ENCODE data around the gene ANK3. TPM values are rescaled to one million over a fixed set of nuclear protein-coding genes. Genes with fewer than 3 reads are reported as not detected.

The ANK3 gene
- total RNA-seq, 2 donors from 2014 or later, result 65.0 to 79.5 TPM

DNA sequence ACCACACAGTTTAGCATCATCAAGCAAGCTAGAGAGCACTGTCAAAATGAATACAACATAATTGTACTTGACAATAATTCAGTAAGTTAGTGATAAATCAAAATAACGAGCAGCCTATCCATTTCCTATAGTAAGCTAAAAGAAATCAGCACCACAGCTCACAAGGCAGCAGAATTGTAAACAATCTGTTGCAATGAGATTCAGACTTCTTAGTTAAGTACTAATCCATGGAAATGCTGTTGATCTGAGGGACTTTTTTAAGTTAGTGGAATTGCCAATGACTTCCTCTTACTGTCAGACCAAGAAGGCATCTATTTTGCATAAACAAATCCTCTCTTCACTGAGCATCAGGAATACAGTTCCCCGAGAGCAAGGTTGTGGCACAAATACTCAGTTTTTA, 346.8 kb downstream of the ANK3 start:
- Histone ChIP-seq H3K4me3 (ENCODE audit: low read length) (no peak overlapping the region), H3K27me3 (ENCODE audit: control insufficient read depth, insufficient read depth, low read length, poor library complexity, severe bottlenecking) (no peaks in the 10 kb centered on the region), H3K9me3 (ENCODE audit: control insufficient read depth, low read length) (no peaks in the 10 kb centered on the region), H3K9ac (ENCODE audit: extremely low read depth, low read length, poor library complexity, severe bottlenecking) (no peak overlapping the region), H3K27ac (ENCODE audit: low read depth, low read length) (no peak overlapping the region), H3K36me3 (ENCODE audit: control insufficient read depth, insufficient read depth, low read length) (no peaks in the 10 kb centered on the region), H3K4me1 (ENCODE audit: control insufficient read depth, insufficient read depth, low read length) (peaks cover 4% of the 10 kb centered on the region)
- no peaks in the 10 kb centered on the region for H3K27me3 Mint-ChIP-seq (ENCODE audit: insufficient read depth)
- DNase-seq, result no peak
- H3K36me3 Mint-ChIP-seq (ENCODE audit: low read depth), result peaks cover 6% of the 10 kb centered on the region
- no peaks in the 10 kb centered on the region for H3K9me3 Mint-ChIP-seq
- no peak overlapping the region for H3K4me3 Mint-ChIP-seq
- peaks cover 35% of the 10 kb centered on the region for H3K4me1 Mint-ChIP-seq
- no peak overlapping the region for H3K27ac Mint-ChIP-seq
- TF ChIP-seq, protein P1, sequence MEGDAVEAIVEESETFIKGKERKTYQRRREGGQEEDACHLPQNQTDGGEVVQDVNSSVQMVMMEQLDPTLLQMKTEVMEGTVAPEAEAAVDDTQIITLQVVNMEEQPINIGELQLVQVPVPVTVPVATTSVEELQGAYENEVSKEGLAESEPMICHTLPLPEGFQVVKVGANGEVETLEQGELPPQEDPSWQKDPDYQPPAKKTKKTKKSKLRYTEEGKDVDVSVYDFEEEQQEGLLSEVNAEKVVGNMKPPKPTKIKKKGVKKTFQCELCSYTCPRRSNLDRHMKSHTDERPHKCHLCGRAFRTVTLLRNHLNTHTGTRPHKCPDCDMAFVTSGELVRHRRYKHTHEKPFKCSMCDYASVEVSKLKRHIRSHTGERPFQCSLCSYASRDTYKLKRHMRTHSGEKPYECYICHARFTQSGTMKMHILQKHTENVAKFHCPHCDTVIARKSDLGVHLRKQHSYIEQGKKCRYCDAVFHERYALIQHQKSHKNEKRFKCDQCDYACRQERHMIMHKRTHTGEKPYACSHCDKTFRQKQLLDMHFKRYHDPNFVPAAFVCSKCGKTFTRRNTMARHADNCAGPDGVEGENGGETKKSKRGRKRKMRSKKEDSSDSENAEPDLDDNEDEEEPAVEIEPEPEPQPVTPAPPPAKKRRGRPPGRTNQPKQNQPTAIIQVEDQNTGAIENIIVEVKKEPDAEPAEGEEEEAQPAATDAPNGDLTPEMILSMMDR (conservative IDR thresholded peaks at IDR 0.05), result no peak
- 83 to 100% methylated on average over 1 to 2 of the region's 2 CpGs for WGBS, 2 experiments (ENCODE audit: insufficient coverage in 1 of 2, insufficient read length in 1 of 2)

DNA sequence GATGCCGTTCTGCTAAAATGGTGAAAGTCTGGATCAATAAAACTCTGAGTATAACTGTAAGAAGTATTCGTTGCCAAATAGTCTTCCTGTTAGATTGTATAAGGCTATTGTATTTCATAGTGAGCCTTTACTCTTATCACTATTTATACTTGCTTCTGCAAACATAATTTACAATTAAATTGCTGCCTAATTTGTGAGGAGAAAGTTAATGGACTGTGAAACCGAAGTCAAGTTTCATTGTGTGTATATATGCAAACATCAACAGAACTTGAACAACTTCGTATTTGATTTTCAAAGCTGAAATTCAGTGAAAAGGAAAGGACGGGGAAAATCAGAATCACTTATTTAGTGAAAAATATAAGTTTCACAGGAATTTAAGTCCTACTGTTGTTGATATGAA, 347.4 kb downstream of the ANK3 start:
- TF ChIP-seq, protein P1 (conservative IDR thresholded peaks at IDR 0.05), result no peak
- Mint-ChIP-seq H3K27me3 (ENCODE audit: insufficient read depth) (no peaks in the 10 kb centered on the region), H3K4me1 (peaks cover 34% of the 10 kb centered on the region), H3K9me3 (no peaks in the 10 kb centered on the region), H3K36me3 (ENCODE audit: low read depth) (peaks cover 6% of the 10 kb centered on the region), H3K27ac (no peak overlapping the region), H3K4me3 (no peak overlapping the region)
- H3K36me3 ChIP-seq (ENCODE audit: control insufficient read depth, insufficient read depth, low read length), result no peaks in the 10 kb centered on the region
- H3K9me3 ChIP-seq (ENCODE audit: control insufficient read depth, low read length), result no peaks in the 10 kb centered on the region
- WGBS, 2 experiments (ENCODE audit: insufficient coverage in 1 of 2, insufficient read length in 1 of 2), result 71% methylated on average over 4 of the region's 5 CpGs; no CpG with 5 or more reads in 1 of the 2 experiments
- DNase-seq, result no peak
- H3K27ac ChIP-seq (ENCODE audit: low read depth, low read length), result no peak overlapping the region
- no peaks in the 10 kb centered on the region for H3K27me3 ChIP-seq (ENCODE audit: control insufficient read depth, insufficient read depth, low read length, poor library complexity, severe bottlenecking)
- no peak overlapping the region for H3K9ac ChIP-seq (ENCODE audit: extremely low read depth, low read length, poor library complexity, severe bottlenecking)
- no peak overlapping the region for H3K4me3 ChIP-seq (ENCODE audit: low read length)
- peaks cover 4% of the 10 kb centered on the region for H3K4me1 ChIP-seq (ENCODE audit: control insufficient read depth, insufficient read depth, low read length)

DNA sequence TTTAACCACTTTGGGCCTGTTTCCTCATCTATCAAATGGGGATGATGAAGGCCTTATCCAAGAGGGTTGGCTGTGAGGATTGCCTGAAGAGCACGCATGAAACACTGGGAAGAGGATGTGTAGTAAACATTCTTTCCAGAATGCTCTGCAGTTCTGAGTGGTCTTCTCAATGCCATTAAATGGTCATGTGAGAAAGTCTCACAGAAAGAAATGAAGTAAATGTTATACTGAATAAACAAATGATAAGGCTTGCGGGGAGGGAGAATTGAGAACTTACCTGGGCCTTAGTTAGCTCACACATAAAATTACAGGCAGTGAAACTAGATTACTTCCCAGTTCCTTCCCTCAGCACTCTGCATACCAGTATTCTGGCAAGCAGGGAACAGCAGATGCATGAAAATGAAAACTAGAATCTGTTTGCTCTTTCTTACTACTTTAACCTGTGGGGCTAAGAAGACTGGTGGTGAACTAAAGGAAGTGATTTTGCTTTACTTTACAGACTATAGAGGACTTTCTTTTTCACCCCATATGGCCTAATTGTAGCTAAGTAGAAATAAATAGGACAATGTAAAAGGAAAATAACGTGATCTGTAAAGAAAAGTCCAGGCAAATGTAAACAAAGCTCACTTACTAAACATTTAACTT, 348.1 kb downstream of the ANK3 start:
- H3K36me3 Mint-ChIP-seq (ENCODE audit: low read depth), result peaks cover 10% of the 10 kb centered on the region
- H3K4me1 ChIP-seq (ENCODE audit: control insufficient read depth, insufficient read depth, low read length), result peaks cover 4% of the 10 kb centered on the region
- H3K4me1 Mint-ChIP-seq, result peaks cover 34% of the 10 kb centered on the region
- WGBS, 2 experiments (ENCODE audit: insufficient coverage in 1 of 2, insufficient read length in 1 of 2), result 91% methylated on average over 3 of the region's 3 CpGs; no CpG with 5 or more reads in 1 of the 2 experiments
- no peak overlapping the region for H3K4me3 ChIP-seq (ENCODE audit: low read length)
- H3K27ac ChIP-seq (ENCODE audit: low read depth, low read length), result no peak overlapping the region
- H3K36me3 ChIP-seq (ENCODE audit: control insufficient read depth, insufficient read depth, low read length), result no peaks in the 10 kb centered on the region
- TF ChIP-seq, protein P1 (conservative IDR thresholded peaks at IDR 0.05), result no peak
- H3K4me3 Mint-ChIP-seq, result no peak overlapping the region
- H3K9me3 Mint-ChIP-seq, result no peaks in the 10 kb centered on the region
- no peak for DNase-seq
- H3K27me3 ChIP-seq (ENCODE audit: control insufficient read depth, insufficient read depth, low read length, poor library complexity, severe bottlenecking), result no peaks in the 10 kb centered on the region
- H3K27ac Mint-ChIP-seq, result peak overlapping the region; percentile 35
- no peaks in the 10 kb centered on the region for H3K27me3 Mint-ChIP-seq (ENCODE audit: insufficient read depth)
- no peaks in the 10 kb centered on the region for H3K9me3 ChIP-seq (ENCODE audit: control insufficient read depth, low read length)
- no peak overlapping the region for H3K9ac ChIP-seq (ENCODE audit: extremely low read depth, low read length, poor library complexity, severe bottlenecking)
